ENCODE data around the gene METTL13.
"Not testable (repeated sequence)": the region's sequence is repeated elsewhere in the genome, so short reads cannot be mapped to it uniquely, and the experiment has no call there.

METTL13 gene

GRCh38 chr1:171769754-171770153 lies 11.7 kb upstream of the METTL13 start:
- DNase-seq: no peak

- no peak for DNase-seq
These were observed 9.1 kb upstream of the METTL13 start for GRCh38 chr1:171772312-171772711.

- DNase-seq: no peak
These were observed 781 bp upstream of the METTL13 start for GRCh38 chr1:171780583-171781175.

GRCh38 chr1:171783816-171784530 lies 2.5 kb downstream of the METTL13 start:
- DNase-seq: no peak

GRCh38 chr1:171784784-171785183 lies 3.3 kb downstream of the METTL13 start:
- no peak for DNase-seq

GRCh38 chr1:171785766-171786165 lies 4.3 kb downstream of the METTL13 start:
- no peak for DNase-seq

- DNase-seq: no peak
These were observed 5.1 kb downstream of the METTL13 start for GRCh38 chr1:171786534-171786933.

GRCh38 chr1:171787686-171788480 lies 6.4 kb downstream of the METTL13 start:
- no peak for DNase-seq

- DNase-seq: no peak
These were observed 7.2 kb downstream of the METTL13 start for GRCh38 chr1:171788696-171789095.

GRCh38 chr1:171790318-171790717 lies 8.9 kb downstream of the METTL13 start:
- no peak for DNase-seq

GRCh38 chr1:171792656-171793369 lies 11.4 kb downstream of the METTL13 start:
- DNase-seq: no peak

GRCh38 chr1:171793636-171794035 lies 12.2 kb downstream of the METTL13 start:
- no peak for DNase-seq

GRCh38 chr1:171794085-171794484 lies 12.6 kb downstream of the METTL13 start:
- no peak for DNase-seq

GRCh38 chr1:171796592-171796991 lies 15.1 kb downstream of the METTL13 start:
- DNase-seq: no peak

- DNase-seq: no peak
These were observed 16.9 kb downstream of the METTL13 start for GRCh38 chr1:171798311-171798710.

- DNase-seq: no peak
These were observed 17.3 kb downstream of the METTL13 start for GRCh38 chr1:171798765-171799164.

- DNase-seq: no peak
These were observed 17.7 kb downstream of the METTL13 start for GRCh38 chr1:171799166-171799565.

GRCh38 chr1:171799698-171800097 lies 18.2 kb downstream of the METTL13 start:
- DNase-seq: not testable (repeated sequence)

- DNase-seq: no peak
These were observed 18.9 kb downstream of the METTL13 start for GRCh38 chr1:171800342-171800741.

GRCh38 chr1:171800851-171801250 lies 19.4 kb downstream of the METTL13 start:
- no peak for DNase-seq

- no peak for DNase-seq
These were observed 20.0 kb downstream of the METTL13 start for GRCh38 chr1:171801487-171801891.

- DNase-seq: no peak
These were observed 20.7 kb downstream of the METTL13 start for GRCh38 chr1:171802207-171802606.

- no peak for DNase-seq
These were observed 21.6 kb downstream of the METTL13 start for GRCh38 chr1:171803045-171803444.
